Uterus (tissue), 4 donors: ENCODE measurements around the gene EPHB3. TPM values are rescaled to one million over a fixed set of nuclear protein-coding genes. Genes with fewer than 3 reads are reported as not detected.

Experiments used
- DNase-seq, 2 donors: peaks; one replicate each; pipeline ENCODE4 v3.0.0-alpha.2; 2019 to 2020
- H3K27ac ChIP-seq, 2 donors: fragments of 200-600 bp; sonication (generic); 1 replicate in 1 of 2; 2 replicates in 1 of 2; pipeline ENCODE4 v1.5.1; 2016 to 2018
- H3K27me3 ChIP-seq, 2 donors: fragments of 200-600 bp; sonication (generic); one replicate each; pipeline ENCODE4 v1.5.1; 2018 to 2019; ENCODE audit warnings: control low read depth in 1 of 2
- H3K36me3 ChIP-seq, 2 donors: fragments of 200-600 bp; sonication (generic); one replicate each; pipeline ENCODE4 v1.5.1; 2019; ENCODE audit warnings: control low read depth in 1 of 2
- H3K4me1 ChIP-seq, 2 donors: fragments of 200-600 bp; sonication (generic); one replicate each; pipeline ENCODE4 v1.5.1; 2018 to 2019; ENCODE audit warnings: control low read depth in 1 of 2
- H3K4me3 ChIP-seq, 2 donors: fragments of 200-600 bp; sonication (generic); 1 replicate in 1 of 2; 2 replicates in 1 of 2; pipeline ENCODE4 v1.5.1; 2018 to 2019; ENCODE audit warnings: mild to moderate bottlenecking in 1 of 2
- H3K9me3 ChIP-seq, 2 donors: fragments of 200-600 bp; sonication (generic); one replicate each; pipeline ENCODE4 v1.5.1; 2019; ENCODE audit warnings: control low read depth in 1 of 2
- CTCF ChIP-seq, 4 experiments: fragments of 200-600 bp in 2 of 4; fragments of 450-650 bp in 2 of 4; sonication (generic) in 2 of 4; IDR thresholded peaks; one replicate each; pipeline ENCODE4 v1.5.1; 2016 to 2019; ENCODE audit warnings: antibody characterized with exemption in 4 of 4, mild to moderate bottlenecking in 2 of 4, moderate library complexity in 1 of 4
- POLR2A ChIP-seq, 2 donors: fragments of 450-650 bp; IDR thresholded peaks; one replicate each; pipeline ENCODE4 v1.6.1; 2016; ENCODE audit warnings: antibody characterized with exemption in 2 of 2, mild to moderate bottlenecking in 1 of 2, moderate library complexity in 1 of 2
- intact Hi-C: fragments of 100-400 bp; cut with DNase I; formaldehyde crosslinking; loops from one replicate; pipeline ENCODE4 v1.15.1; 2023; ENCODE audit warnings: low total_unique reads
- total RNA-seq, 4 donors: library from RNA; depleted of rRNA in 3 of 4; stranded (reverse); fragments of >200 nt in 3 of 4; gene quantifications; one replicate each; pipeline versions ENCODE4 v1.1.0 to v1.2.4, GENCODE V29; 2014 to 2023
- donor health status: DM: yes; HTN: yes; CAD: no.

EPHB3 gene
- total RNA-seq, 4 donors from 2014 or later, result 2.0 to 70.2 (median 19.7) TPM

GRCh38 chr3:184582646-184583577 lies 21.3 kb downstream of the EPHB3 start:
- TF ChIP-seq POLR2A (IDR thresholded peaks at IDR 0.05), result no peak
- no peak for TF ChIP-seq CTCF (IDR thresholded peaks at IDR 0.05)
- no peak for DNase-seq
- H3K9me3 ChIP-seq, result no peaks in the 10 kb centered on the region
- H3K27ac ChIP-seq, result peak overlapping the region; percentile 78 to 81
- intact Hi-C loops, result no loop called here
- no peaks in the 10 kb centered on the region for H3K27me3 ChIP-seq
- peaks cover 5 to 13% of the 10 kb centered on the region in 2 donors for H3K4me1 ChIP-seq
- H3K4me3 ChIP-seq, result peak overlapping the region; percentile 31 to 47
- no peaks in the 10 kb centered on the region for H3K36me3 ChIP-seq

- intact Hi-C loops, result no loop called here
- DNase-seq, result no peak
- Histone ChIP-seq H3K27ac (peak overlapping the region; percentile 78 to 81), H3K4me1 (peaks cover 5 to 13% of the 10 kb centered on the region in 2 donors), H3K36me3 (no peaks in the 10 kb centered on the region), H3K27me3 (no peaks in the 10 kb centered on the region), H3K9me3 (no peaks in the 10 kb centered on the region), H3K4me3 (peak overlapping the region; percentile 31 to 47)
- TF ChIP-seq CTCF (IDR thresholded peaks at IDR 0.05) (peak in 2 of 4 experiments; percentile 40 to 41), POLR2A (IDR thresholded peaks at IDR 0.05) (no peak)
Measured at GRCh38 chr3:184583578-184584451, 22.2 kb downstream of the EPHB3 start.

DNA sequence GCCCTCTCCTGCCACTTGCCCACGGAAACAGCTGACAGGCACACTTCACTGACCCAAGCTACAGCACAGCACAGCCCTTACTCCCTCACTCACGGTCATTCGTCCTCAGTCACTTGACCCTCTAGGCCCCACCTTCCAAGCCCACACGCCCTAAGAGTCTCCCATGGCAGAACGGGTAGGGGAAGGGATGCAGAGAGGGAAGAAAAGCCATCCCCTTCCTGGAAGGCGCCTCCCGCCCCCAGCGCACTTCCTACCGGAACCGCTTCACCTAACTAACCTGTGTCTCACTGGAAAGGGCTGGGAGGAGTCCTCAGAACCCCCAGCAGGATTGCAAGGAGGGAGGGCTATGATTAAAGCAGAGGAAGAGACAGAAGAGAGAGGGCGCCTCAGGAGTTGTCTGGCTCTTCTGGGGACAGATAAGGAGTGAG lies 22.9 kb downstream of the EPHB3 start:
- Histone ChIP-seq H3K9me3 (no peaks in the 10 kb centered on the region), H3K27me3 (no peaks in the 10 kb centered on the region), H3K4me1 (peaks cover 5 to 13% of the 10 kb centered on the region in 2 donors), H3K36me3 (no peaks in the 10 kb centered on the region), H3K4me3 (no peak overlapping the region), H3K27ac (peak overlapping the region; percentile 8 to 81)
- DNase-seq, result no peak
- no peak for TF ChIP-seq CTCF (IDR thresholded peaks at IDR 0.05)
- intact Hi-C loops, result no loop called here

GRCh38 chr3:184585545-184585944 lies 24.0 kb downstream of the EPHB3 start:
- Histone ChIP-seq H3K4me3 (no peak overlapping the region), H3K4me1 (peaks cover 5 to 13% of the 10 kb centered on the region in 2 donors), H3K27me3 (no peaks in the 10 kb centered on the region), H3K27ac (no peak overlapping the region), H3K36me3 (no peaks in the 10 kb centered on the region), H3K9me3 (no peaks in the 10 kb centered on the region)
- no peak for DNase-seq
- intact Hi-C loops, result no loop called here
- TF ChIP-seq POLR2A (IDR thresholded peaks at IDR 0.05) (no peak), CTCF (IDR thresholded peaks at IDR 0.05) (no peak)
